NCI-H128 (cell line): ENCODE measurements around the gene CCDC88A.

Experiments used
- DNase-seq: peaks from one replicate; lab custom pipeline; 2025; ENCODE audit not compliant: unreplicated experiment; lab: John Stamatoyannopoulos, UW

The CCDC88A gene

GRCh38 chr2:55239656-55240222, 179.9 kb downstream of the CCDC88A start:
- DNase-seq, result no peak
